ENCODE measurements around the gene EPHA10. TPM values are rescaled to one million over a fixed set of nuclear protein-coding genes. Genes with fewer than 3 reads are reported as not detected.
A peak's percentile ranks its signal among the peaks of the same experiment; 100 is the strongest.

The EPHA10 gene
- total RNA-seq, 1 experiment from 2014 or later, result 1.3 TPM

GRCh38 chr1:37692078-37692833 is 72.7 kb downstream of the EPHA10 start, which contains the start of gene CDCA8 (continued):
- no peak for TF ChIP-seq NR2C2 (CRISPR knock-in tag; IDR thresholded peaks at IDR 0.05)
- no peak for TF ChIP-seq E2F1 (CRISPR knock-in tag; IDR thresholded peaks at IDR 0.05)
- TF ChIP-seq RELA (CRISPR knock-in tag; IDR thresholded peaks at IDR 0.05; ENCODE audit: borderline replicate concordance), result no peak
- TF ChIP-seq IRF2 (CRISPR knock-in tag; IDR thresholded peaks at IDR 0.05; ENCODE audit: borderline replicate concordance, low read depth), result no peak
- TF ChIP-seq ERG (CRISPR knock-in tag; IDR thresholded peaks at IDR 0.05), result no peak
- TF ChIP-seq ATF3 (CRISPR knock-in tag; conservative IDR thresholded peaks at IDR 0.05), result no peak
- TF ChIP-seq, protein P1, sequence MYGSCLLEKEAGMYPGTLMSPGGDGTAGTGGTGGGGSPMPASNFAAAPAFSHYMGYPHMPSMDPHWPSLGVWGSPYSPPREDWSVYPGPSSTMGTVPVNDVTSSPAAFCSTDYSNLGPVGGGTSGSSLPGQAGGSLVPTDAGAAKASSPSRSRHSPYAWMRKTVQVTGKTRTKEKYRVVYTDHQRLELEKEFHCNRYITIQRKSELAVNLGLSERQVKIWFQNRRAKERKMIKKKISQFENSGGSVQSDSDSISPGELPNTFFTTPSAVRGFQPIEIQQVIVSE (CRISPR knock-in tag; IDR thresholded peaks at IDR 0.05; ENCODE audit: borderline replicate concordance), result no peak
- TF ChIP-seq ESRRA (CRISPR knock-in tag; IDR thresholded peaks at IDR 0.05; ENCODE audit: borderline replicate concordance), result 0 out of 2 replicates have a peak, but pooled peaks have one; percentile 20
- TF ChIP-seq JUN (CRISPR knock-in tag; IDR thresholded peaks at IDR 0.05), result no peak
- TF ChIP-seq ZNF263 (CRISPR knock-in tag; IDR thresholded peaks at IDR 0.05; ENCODE audit: low read depth), result no peak
- TF ChIP-seq CREM (CRISPR knock-in tag; IDR thresholded peaks at IDR 0.05), result peak; percentile 87; the same call in 1 of the 2 replicates
- TF ChIP-seq ZNF532 (CRISPR knock-in tag; IDR thresholded peaks at IDR 0.05; ENCODE audit: borderline replicate concordance), result no peak
- TF ChIP-seq, protein P2, sequence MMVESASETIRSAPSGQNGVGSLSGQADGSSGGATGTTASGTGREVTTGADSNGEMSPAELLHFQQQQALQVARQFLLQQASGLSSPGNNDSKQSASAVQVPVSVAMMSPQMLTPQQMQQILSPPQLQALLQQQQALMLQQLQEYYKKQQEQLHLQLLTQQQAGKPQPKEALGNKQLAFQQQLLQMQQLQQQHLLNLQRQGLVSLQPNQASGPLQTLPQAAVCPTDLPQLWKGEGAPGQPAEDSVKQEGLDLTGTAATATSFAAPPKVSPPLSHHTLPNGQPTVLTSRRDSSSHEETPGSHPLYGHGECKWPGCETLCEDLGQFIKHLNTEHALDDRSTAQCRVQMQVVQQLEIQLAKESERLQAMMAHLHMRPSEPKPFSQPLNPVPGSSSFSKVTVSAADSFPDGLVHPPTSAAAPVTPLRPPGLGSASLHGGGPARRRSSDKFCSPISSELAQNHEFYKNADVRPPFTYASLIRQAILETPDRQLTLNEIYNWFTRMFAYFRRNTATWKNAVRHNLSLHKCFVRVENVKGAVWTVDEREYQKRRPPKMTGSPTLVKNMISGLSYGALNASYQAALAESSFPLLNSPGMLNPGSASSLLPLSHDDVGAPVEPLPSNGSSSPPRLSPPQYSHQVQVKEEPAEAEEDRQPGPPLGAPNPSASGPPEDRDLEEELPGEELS (CRISPR knock-in tag; IDR thresholded peaks at IDR 0.05), result 0 out of 2 replicates have a peak, but pooled peaks have one; percentile 35
- TF ChIP-seq ZNF121 (CRISPR knock-in tag; IDR thresholded peaks at IDR 0.05), result no peak
- no peak for TF ChIP-seq NR3C1 (CRISPR knock-in tag; conservative IDR thresholded peaks at IDR 0.05; ENCODE audit: low read depth)
- no peak for TF ChIP-seq TP53 (CRISPR knock-in tag; IDR thresholded peaks at IDR 0.05)
- TF ChIP-seq ZNF671 (CRISPR knock-in tag; IDR thresholded peaks at IDR 0.05), result no peak
- TF ChIP-seq EMX1 (CRISPR knock-in tag; IDR thresholded peaks at IDR 0.05), result no peak
- no peak for TF ChIP-seq PREB (CRISPR knock-in tag; IDR thresholded peaks at IDR 0.05; ENCODE audit: borderline replicate concordance)
- no peak for TF ChIP-seq NR1H2 (CRISPR knock-in tag; IDR thresholded peaks at IDR 0.05)
- TF ChIP-seq, protein P3, sequence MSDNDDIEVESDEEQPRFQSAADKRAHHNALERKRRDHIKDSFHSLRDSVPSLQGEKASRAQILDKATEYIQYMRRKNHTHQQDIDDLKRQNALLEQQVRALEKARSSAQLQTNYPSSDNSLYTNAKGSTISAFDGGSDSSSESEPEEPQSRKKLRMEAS (CRISPR knock-in tag; IDR thresholded peaks at IDR 0.05), result 0 out of 2 replicates have a peak, but pooled peaks have one; percentile 53
- TF ChIP-seq ATF6 (CRISPR knock-in tag; IDR thresholded peaks at IDR 0.05), result no peak
- TF ChIP-seq TEAD4 (CRISPR knock-in tag; IDR thresholded peaks at IDR 0.05), result no peak
- TF ChIP-seq KAT7 (CRISPR knock-in tag; IDR thresholded peaks at IDR 0.05; ENCODE audit: borderline replicate concordance), result no peak

Measured in WTC11 (cell line).